HepG2 (cell line): ENCODE data around the gene WFDC12. TPM values are rescaled to one million over a fixed set of nuclear protein-coding genes. Genes with fewer than 3 reads are reported as not detected.

Experiments used
- ATAC-seq: fragments of 200-7000 bp; cut with Tn5 transposase; 3 replicates; pipeline ENCODE4 v1.9.1; 2020; ENCODE audit warnings: mild to moderate bottlenecking, moderate library complexity
- BruUV-seq: library from RNA; stranded (reverse); fragments of 400-500 nt; replicated peaks from 2 replicates; lab custom pipeline; 2021; lab: Mats Ljungman, UMichigan
- CTCF ChIA-PET: fragments of 300-600 bp; formaldehyde crosslinking; extraction: SDS; loops from one replicate; lab custom pipeline; 2021; ENCODE audit warnings: low total read pairs, inconsistent platforms, low intra/inter-chr PET ratio; lab: Yijun Ruan, JAX
- POLR2A ChIA-PET: fragments of 350-600 bp; sonication (Branson Sonifier 250); formaldehyde crosslinking; loops from one replicate; lab custom pipeline; 2020; ENCODE audit warnings: antibody characterized with exemption, inconsistent platforms; lab: Yijun Ruan, JAX
- DNase-seq: peaks from one replicate; pipeline ENCODE4 v3.0.0-alpha.2; 2015; ENCODE audit warnings: low spot score
- FAIRE-seq: peaks from 3 replicates; lab custom pipeline; 2011; peaks lifted over from hg19 to GRCh38; lab: Jason Lieb, UNC
- H2AFZ ChIP-seq: one replicate; pipeline ENCODE4 v1.6.1; 2011; ENCODE audit warnings: low read length, inconsistent platforms
- H3K27ac ChIP-seq: fragments of 300-600 bp; 3 replicates; pipeline ENCODE4 v1.8.0; 2011; ENCODE audit warnings: mixed run types, mild to moderate bottlenecking, mixed read lengths, low read length, inconsistent platforms; ENCODE audit not compliant: insufficient read depth; ENCODE audit errors: extremely low read length
- H3K27me3 ChIP-seq, 2 experiments: fragments of 200-600 bp in 1 of 2; 2 replicates in 1 of 2; 3 replicates in 1 of 2; pipeline versions ENCODE4 v1.6.0 to v1.8.0; 2011; ENCODE audit warnings: low read length in 2 of 2, mild to moderate bottlenecking in 2 of 2, moderate library complexity in 2 of 2, inconsistent platforms in 1 of 2; ENCODE audit not compliant: insufficient read depth in 2 of 2, control insufficient read depth in 1 of 2
- H3K36me3 ChIP-seq, 2 experiments: fragments of 200-600 bp in 1 of 2; replicated peaks in 1 of 2; 2 replicates in 1 of 2; 3 replicates in 1 of 2; pipeline versions ENCODE4 v1.5.1 to v1.8.0; 2011; ENCODE audit warnings: low read length in 2 of 2, inconsistent platforms in 1 of 2; ENCODE audit not compliant: insufficient read depth in 2 of 2, control insufficient read depth in 1 of 2
- H3K4me1 ChIP-seq: 2 replicates; pipeline ENCODE4 v1.5.1; 2012; ENCODE audit warnings: low read length, inconsistent platforms; ENCODE audit not compliant: insufficient read depth
- H3K4me2 ChIP-seq: 2 replicates; pipeline ENCODE4 v1.6.0; 2011; ENCODE audit warnings: low read depth, low read length, inconsistent platforms
- H3K4me3 ChIP-seq, 3 experiments: fragments of 200-600 bp in 1 of 3; sonication (generic), shearing (Covaris generic) in 1 of 3; replicated peaks in 1 of 3; 2 replicates each; pipeline ENCODE4 v1.5.1; 2011 to 2016; ENCODE audit warnings: low read length in 3 of 3, inconsistent platforms in 2 of 3, low read depth in 2 of 3, mild to moderate bottlenecking in 2 of 3, control low read depth in 1 of 3, mixed read lengths in 1 of 3; ENCODE audit not compliant: insufficient read depth in 1 of 3
- H3K79me2 ChIP-seq: one replicate; pipeline ENCODE4 v1.6.1; 2011; ENCODE audit warnings: low read length, inconsistent platforms; ENCODE audit not compliant: insufficient read depth
- H3K9ac ChIP-seq: 2 replicates; pipeline ENCODE4 v1.6.0; 2011; ENCODE audit warnings: mild to moderate bottlenecking, low read depth, low read length, inconsistent platforms; ENCODE audit not compliant: insufficient read depth
- H3K9me3 ChIP-seq: 2 replicates; pipeline ENCODE4 v1.5.1; 2012; ENCODE audit warnings: mild to moderate bottlenecking, low read length
- H4K20me1 ChIP-seq: 2 replicates; pipeline ENCODE4 v1.6.0; 2011; ENCODE audit warnings: inconsistent platforms, mild to moderate bottlenecking, low read length, moderate library complexity; ENCODE audit not compliant: insufficient read depth
- E2F5 ChIP-seq: sonication (generic); formaldehyde crosslinking; conservative IDR thresholded peaks from 2 replicates; pipeline ENCODE4 v1.4.0; 2020; ENCODE audit warnings: missing genetic modification reagents
- GPBP1L1 ChIP-seq: sonication (generic); formaldehyde crosslinking; IDR thresholded peaks from 2 replicates; pipeline ENCODE4 v1.5.0; 2020; ENCODE audit warnings: mild to moderate bottlenecking, missing genetic modification reagents
- GZF1 ChIP-seq: sonication (generic); formaldehyde crosslinking; IDR thresholded peaks from 2 replicates; pipeline ENCODE4 v1.5.1; 2020; ENCODE audit warnings: mild to moderate bottlenecking, missing genetic modification reagents
- IKZF4 ChIP-seq: sonication (generic); formaldehyde crosslinking; IDR thresholded peaks from 2 replicates; pipeline ENCODE4 v1.5.1; 2020; ENCODE audit warnings: borderline replicate concordance, mild to moderate bottlenecking, low read depth, missing genetic modification reagents; ENCODE audit errors: not compliant biosample characterization
- NFKB2 ChIP-seq: sonication (generic); formaldehyde crosslinking; IDR thresholded peaks from 2 replicates; pipeline ENCODE4 v1.4.0; 2020; ENCODE audit warnings: missing genetic modification reagents, borderline replicate concordance
- NONO ChIP-seq, 2 experiments: fragments of 450-650 bp in 1 of 2; sonication (generic) in 1 of 2; formaldehyde crosslinking in 1 of 2; IDR thresholded peaks in 1 of 2; conservative IDR thresholded peaks in 1 of 2; 2 replicates each; pipeline versions ENCODE4 v1.6.1 to v1.8.0; 2017 to 2022; ENCODE audit warnings: mild to moderate bottlenecking in 1 of 2, missing genetic modification reagents in 1 of 2, moderate library complexity in 1 of 2
- PBX2 ChIP-seq: IDR thresholded peaks from 2 replicates; pipeline ENCODE4 v1.6.1; 2016; ENCODE audit warnings: control low read depth
- PCBP2 ChIP-seq: fragments of 200-400 bp; formaldehyde crosslinking; optimal IDR thresholded peaks from 2 replicates; pipeline ENCODE3; 2018; ENCODE audit warnings: low read length, low read depth; ENCODE audit not compliant: poor library complexity, severe bottlenecking
- SALL1 ChIP-seq: sonication (generic); formaldehyde crosslinking; IDR thresholded peaks from 2 replicates; pipeline ENCODE4 v1.8.0; 2022; ENCODE audit warnings: mild to moderate bottlenecking, missing genetic modification reagents
- XBP1 ChIP-seq: sonication (generic); formaldehyde crosslinking; IDR thresholded peaks from 2 replicates; pipeline ENCODE4 v1.5.0; 2020; ENCODE audit warnings: missing genetic modification reagents
- ZNF354B ChIP-seq: sonication (generic); formaldehyde crosslinking; IDR thresholded peaks from 2 replicates; pipeline ENCODE4 v1.8.0; 2022; ENCODE audit warnings: mild to moderate bottlenecking, missing genetic modification reagents
- ZNF713 ChIP-seq: sonication (generic); formaldehyde crosslinking; IDR thresholded peaks from 2 replicates; pipeline ENCODE4 v1.4.0; 2020; ENCODE audit warnings: mild to moderate bottlenecking, missing genetic modification reagents
- ZNF782 ChIP-seq: sonication (generic); formaldehyde crosslinking; IDR thresholded peaks from 2 replicates; pipeline ENCODE4 v1.4.0; 2020; ENCODE audit warnings: missing genetic modification reagents, mild to moderate bottlenecking, borderline replicate concordance
- WGBS: methylation state at CpG from one replicate; pipeline ENCODE4 v1.1.6; 2017; ENCODE audit warnings: low lambda C conversion rate; 5-methylcytosine and 5-hydroxymethylcytosine counted together
- in situ Hi-C: cut with HindIII; loops from 2 replicates; pipeline ENCODE4 v1.10.0; 2017; ENCODE audit warnings: low pct_unique_long_range_greater_than_20kb; ENCODE audit not compliant: extremely low pct_ligation_motif_present
- intact Hi-C: fragments of 100-400 bp; cut with micrococcal nuclease; formaldehyde crosslinking; loops from one replicate; pipeline ENCODE4 v1.10.0; 2022; ENCODE audit not compliant: unreplicated experiment
- polyA plus RNA-seq, 8 experiments: library from polyadenylated mRNA; depleted of rRNA in 3 of 8; stranded (reverse) in 7 of 8; unstranded in 1 of 8; fragments of >200 nt; fragmentation: Illumina TruSeq in 4 of 8; extraction: Trizol in 4 of 8; gene quantifications; 2 replicates each; pipeline versions ENCODE4 v1.2.1 to v1.2.3, GENCODE V29; 2011 to 2016; ENCODE audit warnings: low read depth in 4 of 8, missing spikeins in 1 of 8, mixed read lengths in 1 of 8; ENCODE audit not compliant: insufficient read depth in 1 of 8
- total RNA-seq, 5 experiments: library from RNA; depleted of rRNA; stranded (reverse); fragments of >200 nt; fragmentation: Illumina TruSeq; extraction: Trizol; gene quantifications; 2 replicates each; pipeline ENCODE4 v1.2.3, GENCODE V29; 2016; ENCODE audit warnings: low read depth in 1 of 5
- TF ChIP-seq, protein P1 (sequence below): IDR thresholded peaks from 2 replicates; pipeline ENCODE4 v1.6.1; 2012; ENCODE audit warnings: low read depth, low read length, improper control_type of control experiment

Gene WFDC12
- total and polyA plus RNA-seq, 2 of the 13 experiments (the other 11 are each of a cell fraction or from before 2014, with no cell fraction given) = not detected

- Histone ChIP-seq H3K36me3 (no peaks in the 10 kb centered on the region), H3K9me3 (no peaks in the 10 kb centered on the region), H3K9ac (no peak overlapping the region), H3K4me1 (peaks cover 10% of the 10 kb centered on the region), H3K4me2 (no peak overlapping the region), H3K27ac (no peak overlapping the region), H3K4me3 (no peak overlapping the region), H2AFZ (no peak overlapping the region), H4K20me1 (no peaks in the 10 kb centered on the region), H3K79me2 (no peaks in the 10 kb centered on the region), H3K27me3 (peaks cover 0 to 11% of the 10 kb centered on the region in 2 experiments; a peak in 1 of 5 replicates)
- POLR2A ChIA-PET = no interaction called here
- BruUV-seq = no TSS peak
- DNase-seq (no peak), ATAC-seq (no peak), FAIRE-seq (no peak)
- WGBS = 3% methylated on average over 1 of the region's 1 CpG
- in situ Hi-C loops = no loop called here
- intact Hi-C loops = no loop called here
- TF ChIP-seq ZNF782 (CRISPR knock-in tag) = no peak
- CTCF ChIA-PET = no interaction called here
These were observed 49.3 kb upstream of the WFDC12 start for GRCh38 chr20:45173522-45173921.

DNA sequence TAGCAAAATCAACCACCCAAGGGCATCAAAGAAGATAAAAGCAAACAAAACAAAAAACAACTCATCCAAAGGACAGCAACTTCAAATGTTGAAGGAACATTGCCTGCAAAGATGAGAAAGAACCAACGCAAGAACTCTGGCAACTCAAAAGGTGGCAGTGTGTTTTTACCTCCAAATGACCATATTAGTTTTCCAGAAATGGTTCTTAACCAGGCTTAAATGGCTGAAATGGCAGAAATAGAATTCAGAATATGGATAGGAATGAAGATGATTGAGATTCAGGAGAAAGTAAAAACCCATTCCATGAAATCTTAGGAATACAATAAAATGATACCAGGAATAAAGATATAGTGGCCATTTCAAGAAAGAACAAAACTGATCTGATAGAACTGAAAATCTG is 40.6 kb upstream of the WFDC12 start:
- Histone ChIP-seq H3K4me3 (no peak overlapping the region), H3K27me3 (no peaks in the 10 kb centered on the region), H3K4me2 (no peak overlapping the region), H4K20me1 (no peaks in the 10 kb centered on the region), H2AFZ (no peak overlapping the region), H3K36me3 (no peaks in the 10 kb centered on the region), H3K79me2 (no peaks in the 10 kb centered on the region), H3K9ac (no peak overlapping the region), H3K4me1 (no peaks in the 10 kb centered on the region), H3K27ac (no peak overlapping the region), H3K9me3 (no peaks in the 10 kb centered on the region)
- ChIA-PET CTCF (no interaction called here), POLR2A (no interaction called here)
- BruUV-seq = no TSS peak
- in situ Hi-C loops = no loop called here
- peak; percentile 57 for FAIRE-seq
- intact Hi-C loops = no loop called here
- no peak for ATAC-seq
- no peak for DNase-seq
- 3% methylated on average over 1 of the region's 1 CpG for WGBS
- TF ChIP-seq IKZF4 (CRISPR knock-in tag) (no peak), GPBP1L1 (CRISPR knock-in tag) (no peak), NFKB2 (no peak), GZF1 (no peak), SALL1 (CRISPR knock-in tag) (no peak), ZNF713 (CRISPR knock-in tag) (no peak), ZNF354B (no peak), NONO (IDR thresholded peaks at IDR 0.05) (no peak), NONO (CRISPR knock-in tag; conservative IDR thresholded peaks at IDR 0.05) (no peak), PBX2 (no peak), XBP1 (CRISPR knock-in tag) (no peak), E2F5 (no peak), PCBP2 (no peak)
- TF ChIP-seq, protein P1, sequence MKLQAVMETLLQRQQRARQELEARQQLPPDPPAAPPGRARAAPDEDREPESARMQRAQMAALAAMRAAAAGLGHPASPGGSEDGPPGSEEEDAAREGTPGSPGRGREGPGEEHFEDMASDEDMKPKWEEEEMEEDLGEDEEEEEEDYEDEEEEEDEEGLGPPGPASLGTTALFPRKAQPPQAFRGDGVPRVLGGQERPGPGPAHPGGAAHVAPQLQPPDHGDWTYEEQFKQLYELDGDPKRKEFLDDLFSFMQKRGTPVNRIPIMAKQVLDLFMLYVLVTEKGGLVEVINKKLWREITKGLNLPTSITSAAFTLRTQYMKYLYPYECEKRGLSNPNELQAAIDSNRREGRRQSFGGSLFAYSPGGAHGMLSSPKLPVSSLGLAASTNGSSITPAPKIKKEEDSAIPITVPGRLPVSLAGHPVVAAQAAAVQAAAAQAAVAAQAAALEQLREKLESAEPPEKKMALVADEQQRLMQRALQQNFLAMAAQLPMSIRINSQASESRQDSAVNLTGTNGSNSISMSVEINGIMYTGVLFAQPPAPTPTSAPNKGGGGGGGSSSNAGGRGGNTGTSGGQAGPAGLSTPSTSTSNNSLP = no peak
